Ascending aorta (tissue), 2 donors: Measurements from ENCODE around the gene DNAI4. TPM values are rescaled to one million over a fixed set of nuclear protein-coding genes. Genes with fewer than 3 reads are reported as not detected.
"Not testable (repeated sequence)": the region's sequence is repeated elsewhere in the genome, so short reads cannot be mapped to it uniquely, and the experiment has no call there.

Experiments
- DNase-seq, 2 donors: peaks; one replicate each; pipeline ENCODE4 v3.0.0-alpha.2; 2019; ENCODE audit warnings: low spot score in 2 of 2
- H3K27ac ChIP-seq, 2 donors: fragments of 200-600 bp; sonication (generic); one replicate each; pipeline ENCODE4 v1.5.1; 2016 to 2017; ENCODE audit warnings: mild to moderate bottlenecking in 1 of 2
- H3K27me3 ChIP-seq: fragments of 200-600 bp; sonication (generic); one replicate; pipeline ENCODE4 v1.5.1; 2017
- H3K36me3 ChIP-seq, 2 donors: fragments of 200-600 bp; sonication (generic); one replicate each; pipeline ENCODE4 v1.5.1; 2016
- H3K4me1 ChIP-seq, 2 donors: fragments of 200-600 bp; sonication (generic); one replicate each; pipeline ENCODE4 v1.5.1; 2016 to 2017; ENCODE audit warnings: mild to moderate bottlenecking in 1 of 2
- H3K4me3 ChIP-seq, 2 donors: fragments of 200-600 bp; sonication (generic); one replicate each; pipeline ENCODE4 v1.5.1; 2016 to 2017; ENCODE audit warnings: mild to moderate bottlenecking in 1 of 2
- H3K9me3 ChIP-seq, 2 donors: fragments of 200-600 bp; sonication (generic); one replicate each; pipeline ENCODE4 v1.5.1; 2016
- CTCF ChIP-seq, 3 experiments: fragments of 200-600 bp in 2 of 3; fragments of 450-650 bp in 1 of 3; sonication (generic) in 2 of 3; IDR thresholded peaks; one replicate each; pipeline ENCODE4 v1.5.1; 2016 to 2019; ENCODE audit warnings: antibody characterized with exemption in 3 of 3, mild to moderate bottlenecking in 1 of 3, moderate library complexity in 1 of 3
- intact Hi-C: fragments of 100-400 bp; cut with DNase I; formaldehyde crosslinking; loops from one replicate; pipeline ENCODE4 v1.15.1; 2023
- total RNA-seq: library from RNA; depleted of rRNA; stranded (reverse); fragments of >200 nt; gene quantifications from one replicate; pipeline ENCODE4 v1.1.0, GENCODE V29; 2016

DNAI4 gene
- total RNA-seq, 1 donor from 2014 or later, result not detected

GRCh38 chr1:66791621-66792610, 132.7 kb downstream of the DNAI4 start:
- TF ChIP-seq CTCF (IDR thresholded peaks at IDR 0.05), result no peak
- Histone ChIP-seq H3K36me3 (no peaks in the 10 kb centered on the region), H3K27me3 (no peaks in the 10 kb centered on the region), H3K4me1 (no peaks in the 10 kb centered on the region), H3K27ac (no peak overlapping the region), H3K4me3 (no peak overlapping the region), H3K9me3 (no peaks in the 10 kb centered on the region)
- DNase-seq, result no peak
- intact Hi-C loops, result no loop called here

- Histone ChIP-seq H3K27me3 (no peaks in the 10 kb centered on the region), H3K27ac (no peak overlapping the region), H3K9me3 (no peaks in the 10 kb centered on the region), H3K36me3 (no peaks in the 10 kb centered on the region), H3K4me1 (no peaks in the 10 kb centered on the region), H3K4me3 (no peak overlapping the region)
- no peak for TF ChIP-seq CTCF (IDR thresholded peaks at IDR 0.05)
- no peak for DNase-seq
- intact Hi-C loops, result no loop called here
Observed at GRCh38 chr1:66788231-66788939, 136.3 kb downstream of the DNAI4 start.

GRCh38 chr1:66787641-66788040, 137.0 kb downstream of the DNAI4 start:
- Histone ChIP-seq H3K4me3 (no peak overlapping the region), H3K9me3 (no peaks in the 10 kb centered on the region), H3K4me1 (no peaks in the 10 kb centered on the region), H3K36me3 (no peaks in the 10 kb centered on the region), H3K27ac (no peak overlapping the region), H3K27me3 (no peaks in the 10 kb centered on the region)
- no peak for DNase-seq
- TF ChIP-seq CTCF (IDR thresholded peaks at IDR 0.05), result no peak
- intact Hi-C loops, result no loop called here

GRCh38 chr1:66785800-66786199, 138.9 kb downstream of the DNAI4 start:
- H3K9me3 ChIP-seq, H3K4me3 ChIP-seq, H3K27me3 ChIP-seq, DNase-seq, intact Hi-C loops, H3K36me3 ChIP-seq, H3K27ac ChIP-seq, H3K4me1 ChIP-seq: not testable (repeated sequence)

GRCh38 chr1:66779475-66780078, 145.1 kb downstream of the DNAI4 start:
- intact Hi-C loops, result no loop called here
- no peak for DNase-seq
- no peak for TF ChIP-seq CTCF (IDR thresholded peaks at IDR 0.05)
- Histone ChIP-seq H3K4me1 (no peaks in the 10 kb centered on the region), H3K36me3 (no peaks in the 10 kb centered on the region), H3K27ac (no peak overlapping the region), H3K27me3 (no peaks in the 10 kb centered on the region), H3K4me3 (no peak overlapping the region), H3K9me3 (no peaks in the 10 kb centered on the region)

- H3K27ac ChIP-seq, result no peak overlapping the region
- no peaks in the 10 kb centered on the region for H3K36me3 ChIP-seq
- intact Hi-C loops, result no loop called here
- no peaks in the 10 kb centered on the region for H3K4me1 ChIP-seq
- no peaks in the 10 kb centered on the region for H3K9me3 ChIP-seq
- TF ChIP-seq CTCF (IDR thresholded peaks at IDR 0.05), result no peak
- H3K27me3 ChIP-seq, result no peaks in the 10 kb centered on the region
- no peak overlapping the region for H3K4me3 ChIP-seq
- no peak for DNase-seq
Observed at GRCh38 chr1:66778969-66779368, 145.7 kb downstream of the DNAI4 start.
